Body of pancreas (tissue), 4 donors: Measurements from ENCODE around the gene SOX6.

Experiments used
- POLR2A ChIP-seq, 3 donors: fragments of 450-650 bp; IDR thresholded peaks; one replicate each; pipeline ENCODE4 v1.6.1; 2016; ENCODE audit warnings: antibody characterized with exemption in 3 of 3, mild to moderate bottlenecking in 2 of 3
- TF ChIP-seq, protein P1 (sequence below), 7 experiments: fragments of 450-650 bp in 4 of 7; fragments of 200-600 bp in 3 of 7; sonication (generic) in 3 of 7; IDR thresholded peaks; one replicate each; pipeline ENCODE4 v1.5.1; 2016 to 2019; ENCODE audit warnings: antibody characterized with exemption in 7 of 7

DNA sequence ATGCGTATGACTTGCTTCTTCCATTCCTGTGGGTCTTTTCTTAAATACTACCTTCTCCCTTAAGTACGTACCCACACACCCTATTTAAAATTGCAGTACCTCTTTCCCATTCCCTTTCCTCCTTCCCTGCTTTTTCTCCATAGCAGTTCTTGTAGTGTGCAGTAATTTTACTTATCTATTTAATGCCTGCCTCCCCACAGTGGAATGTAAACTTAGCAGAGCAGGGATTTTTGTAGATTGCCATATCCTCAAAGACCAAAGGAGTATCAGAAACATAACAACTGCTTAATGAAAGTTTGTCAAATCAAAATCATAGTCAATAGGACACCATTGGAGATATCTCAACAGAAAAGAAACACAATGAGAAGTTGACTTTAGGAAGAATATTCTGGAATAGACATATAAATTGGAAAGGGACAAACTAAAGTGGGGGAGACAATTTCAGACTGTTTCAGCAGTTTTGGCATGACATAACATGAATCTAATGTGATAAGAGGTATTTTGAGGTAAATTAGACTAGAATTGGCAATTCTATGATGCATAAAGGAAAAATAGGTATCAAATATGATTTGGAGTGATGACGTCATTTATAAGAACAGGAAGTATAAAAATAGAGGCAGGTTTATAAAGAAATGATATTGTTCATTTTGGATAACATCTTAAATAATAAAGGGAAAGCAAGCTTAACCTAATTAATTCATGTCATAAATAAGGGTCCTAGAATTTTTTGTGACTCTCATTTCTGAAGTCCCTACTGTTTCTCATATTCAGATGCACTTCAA lies 188.4 kb downstream of the SOX6 start:
- TF ChIP-seq POLR2A (IDR thresholded peaks at IDR 0.05) = no peak
- TF ChIP-seq, protein P1, sequence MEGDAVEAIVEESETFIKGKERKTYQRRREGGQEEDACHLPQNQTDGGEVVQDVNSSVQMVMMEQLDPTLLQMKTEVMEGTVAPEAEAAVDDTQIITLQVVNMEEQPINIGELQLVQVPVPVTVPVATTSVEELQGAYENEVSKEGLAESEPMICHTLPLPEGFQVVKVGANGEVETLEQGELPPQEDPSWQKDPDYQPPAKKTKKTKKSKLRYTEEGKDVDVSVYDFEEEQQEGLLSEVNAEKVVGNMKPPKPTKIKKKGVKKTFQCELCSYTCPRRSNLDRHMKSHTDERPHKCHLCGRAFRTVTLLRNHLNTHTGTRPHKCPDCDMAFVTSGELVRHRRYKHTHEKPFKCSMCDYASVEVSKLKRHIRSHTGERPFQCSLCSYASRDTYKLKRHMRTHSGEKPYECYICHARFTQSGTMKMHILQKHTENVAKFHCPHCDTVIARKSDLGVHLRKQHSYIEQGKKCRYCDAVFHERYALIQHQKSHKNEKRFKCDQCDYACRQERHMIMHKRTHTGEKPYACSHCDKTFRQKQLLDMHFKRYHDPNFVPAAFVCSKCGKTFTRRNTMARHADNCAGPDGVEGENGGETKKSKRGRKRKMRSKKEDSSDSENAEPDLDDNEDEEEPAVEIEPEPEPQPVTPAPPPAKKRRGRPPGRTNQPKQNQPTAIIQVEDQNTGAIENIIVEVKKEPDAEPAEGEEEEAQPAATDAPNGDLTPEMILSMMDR (IDR thresholded peaks at IDR 0.05) = no peak
